Peyer's patch (tissue), 4 donors: ENCODE data around the gene C13orf46. TPM values are rescaled to one million over a fixed set of nuclear protein-coding genes. Genes with fewer than 3 reads are reported as not detected.

Experiments
- DNase-seq, 3 donors: peaks; one replicate each; pipeline ENCODE4 v3.0.0-alpha.2; 2017 to 2019
- H3K27ac ChIP-seq, 4 donors: fragments of 200-600 bp; sonication (generic); one replicate each; pipeline ENCODE4 v1.5.1; 2016 to 2019
- H3K27me3 ChIP-seq, 2 donors: fragments of 200-600 bp; sonication (generic); one replicate each; pipeline ENCODE4 v1.5.1; 2019
- H3K36me3 ChIP-seq, 3 donors: fragments of 200-600 bp; sonication (generic); one replicate each; pipeline ENCODE4 v1.5.1; 2016 to 2019
- H3K4me1 ChIP-seq, 4 donors: fragments of 200-600 bp; sonication (generic); one replicate each; pipeline ENCODE4 v1.5.1; 2016 to 2019
- H3K4me3 ChIP-seq, 4 donors: fragments of 200-600 bp; sonication (generic); 1 replicate in 3 of 4; 2 replicates in 1 of 4; pipeline ENCODE4 v1.5.1; 2016 to 2019; ENCODE audit warnings: mild to moderate bottlenecking in 1 of 4
- H3K9me3 ChIP-seq, 4 donors: fragments of 200-600 bp; sonication (generic); one replicate each; pipeline ENCODE4 v1.5.1; 2016 to 2019; ENCODE audit warnings: mild to moderate bottlenecking in 1 of 4
- POLR2A ChIP-seq, 2 donors: fragments of 450-650 bp; IDR thresholded peaks; one replicate each; pipeline ENCODE4 v1.5.1; 2017; ENCODE audit warnings: antibody characterized with exemption in 2 of 2, mild to moderate bottlenecking in 2 of 2, moderate library complexity in 2 of 2
- total RNA-seq, 4 donors: library from RNA; depleted of rRNA; stranded (reverse); fragments of >200 nt; gene quantifications; one replicate each; pipeline ENCODE4 v1.1.0, GENCODE V29; 2016
- TF ChIP-seq, protein P1 (sequence below), 6 experiments: fragments of 450-650 bp in 4 of 6; fragments of 200-600 bp in 2 of 6; sonication (generic) in 1 of 6; IDR thresholded peaks; one replicate each; pipeline ENCODE4 v1.5.1; 2017 to 2019; ENCODE audit warnings: antibody characterized with exemption in 6 of 6, mild to moderate bottlenecking in 3 of 6, moderate library complexity in 1 of 6

Gene C13orf46
- total RNA-seq, 4 donors from 2014 or later, result 0.35 to 0.83 TPM; not detected in 2

GRCh38 chr13:113921763-113922162 is 52.1 kb downstream of the C13orf46 start:
- Histone ChIP-seq H3K4me1 (no peaks in the 10 kb centered on the region), H3K27me3 (no peaks in the 10 kb centered on the region), H3K4me3 (no peak overlapping the region), H3K9me3 (peaks cover 0 to 7% (median 0%) of the 10 kb centered on the region in 4 donors), H3K36me3 (no peaks in the 10 kb centered on the region), H3K27ac (no peak overlapping the region)
- DNase-seq, result no peak
- TF ChIP-seq, protein P1, sequence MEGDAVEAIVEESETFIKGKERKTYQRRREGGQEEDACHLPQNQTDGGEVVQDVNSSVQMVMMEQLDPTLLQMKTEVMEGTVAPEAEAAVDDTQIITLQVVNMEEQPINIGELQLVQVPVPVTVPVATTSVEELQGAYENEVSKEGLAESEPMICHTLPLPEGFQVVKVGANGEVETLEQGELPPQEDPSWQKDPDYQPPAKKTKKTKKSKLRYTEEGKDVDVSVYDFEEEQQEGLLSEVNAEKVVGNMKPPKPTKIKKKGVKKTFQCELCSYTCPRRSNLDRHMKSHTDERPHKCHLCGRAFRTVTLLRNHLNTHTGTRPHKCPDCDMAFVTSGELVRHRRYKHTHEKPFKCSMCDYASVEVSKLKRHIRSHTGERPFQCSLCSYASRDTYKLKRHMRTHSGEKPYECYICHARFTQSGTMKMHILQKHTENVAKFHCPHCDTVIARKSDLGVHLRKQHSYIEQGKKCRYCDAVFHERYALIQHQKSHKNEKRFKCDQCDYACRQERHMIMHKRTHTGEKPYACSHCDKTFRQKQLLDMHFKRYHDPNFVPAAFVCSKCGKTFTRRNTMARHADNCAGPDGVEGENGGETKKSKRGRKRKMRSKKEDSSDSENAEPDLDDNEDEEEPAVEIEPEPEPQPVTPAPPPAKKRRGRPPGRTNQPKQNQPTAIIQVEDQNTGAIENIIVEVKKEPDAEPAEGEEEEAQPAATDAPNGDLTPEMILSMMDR (IDR thresholded peaks at IDR 0.05), result no peak
- no peak for TF ChIP-seq POLR2A (IDR thresholded peaks at IDR 0.05)

GRCh38 chr13:113920606-113921286 is 53.1 kb downstream of the C13orf46 start:
- Histone ChIP-seq H3K36me3 (no peaks in the 10 kb centered on the region), H3K4me1 (no peaks in the 10 kb centered on the region), H3K9me3 (peaks cover 0 to 7% (median 0%) of the 10 kb centered on the region in 4 donors), H3K27ac (no peak overlapping the region), H3K4me3 (no peak overlapping the region), H3K27me3 (no peaks in the 10 kb centered on the region)
- no peak for TF ChIP-seq POLR2A (IDR thresholded peaks at IDR 0.05)
- TF ChIP-seq, protein P1 (IDR thresholded peaks at IDR 0.05), result no peak
- DNase-seq, result peak in 1 of 3 donors; percentile 14

- peak in 1 of 3 donors; percentile 35 for DNase-seq
- Histone ChIP-seq H3K27ac (no peak overlapping the region), H3K4me1 (no peaks in the 10 kb centered on the region), H3K4me3 (no peak overlapping the region), H3K36me3 (no peaks in the 10 kb centered on the region), H3K9me3 (peaks cover 0 to 7% (median 0%) of the 10 kb centered on the region in 4 donors), H3K27me3 (peaks cover 0 to 5% of the 10 kb centered on the region in 2 donors)
- no peak for TF ChIP-seq POLR2A (IDR thresholded peaks at IDR 0.05)
Observed at GRCh38 chr13:113919761-113920559, 53.9 kb downstream of the C13orf46 start.

- peak in 1 of 3 donors; percentile 26 for DNase-seq
- Histone ChIP-seq H3K36me3 (no peaks in the 10 kb centered on the region), H3K4me1 (no peaks in the 10 kb centered on the region), H3K9me3 (peaks cover 0 to 7% (median 0%) of the 10 kb centered on the region in 4 donors), H3K4me3 (no peak overlapping the region), H3K27ac (no peak overlapping the region), H3K27me3 (peaks cover 0 to 5% of the 10 kb centered on the region in 2 donors)
- TF ChIP-seq, protein P1 (IDR thresholded peaks at IDR 0.05), result no peak
- no peak for TF ChIP-seq POLR2A (IDR thresholded peaks at IDR 0.05)
Observed at GRCh38 chr13:113918981-113919701, 54.7 kb downstream of the C13orf46 start.

- peak in 1 of 3 donors; percentile 14 for DNase-seq
- TF ChIP-seq, protein P1 (IDR thresholded peaks at IDR 0.05), result no peak
- no peak for TF ChIP-seq POLR2A (IDR thresholded peaks at IDR 0.05)
- H3K9me3 ChIP-seq, result peaks cover 0 to 7% (median 0%) of the 10 kb centered on the region in 4 donors
Observed at GRCh38 chr13:113918580-113918979, 55.3 kb downstream of the C13orf46 start.

More at GRCh38 chr13:113918580-113918979, 55.3 kb downstream of the C13orf46 start:
- no peaks in the 10 kb centered on the region for H3K36me3 ChIP-seq
- no peak overlapping the region for H3K4me3 ChIP-seq
- H3K27me3 ChIP-seq, result peaks cover 0 to 5% of the 10 kb centered on the region in 2 donors
- H3K4me1 ChIP-seq, result no peaks in the 10 kb centered on the region
- no peak overlapping the region for H3K27ac ChIP-seq
